LNCAP (cell line): ENCODE data around the gene NAA11.

Experiments used
- TF ChIP-seq, protein P1 (sequence below): fragments of 450-650 bp; IDR thresholded peaks from 2 replicates; pipeline ENCODE4 v1.5.1; 2017; ENCODE audit warnings: mild to moderate bottlenecking

NAA11 gene

DNA sequence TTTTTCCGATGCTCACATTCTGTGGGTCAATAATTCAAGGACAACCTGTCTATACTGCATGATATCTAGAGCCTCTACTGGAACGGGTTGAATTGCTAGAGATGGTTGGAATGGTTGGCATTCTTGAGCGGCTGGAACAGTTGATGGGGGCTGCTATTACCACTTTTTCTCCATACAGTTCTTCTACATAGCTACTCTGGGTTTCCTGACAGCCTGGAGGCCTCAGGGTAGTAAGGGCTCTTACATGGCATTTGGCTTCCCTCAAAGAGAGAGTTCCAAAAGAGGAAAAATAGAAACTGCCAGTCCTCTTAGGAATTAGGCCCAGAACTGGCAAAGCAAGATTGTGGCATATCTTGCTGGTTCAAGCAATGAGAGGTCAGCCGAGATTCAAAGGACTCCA, 53.1 kb downstream of the NAA11 start:
- TF ChIP-seq, protein P1, sequence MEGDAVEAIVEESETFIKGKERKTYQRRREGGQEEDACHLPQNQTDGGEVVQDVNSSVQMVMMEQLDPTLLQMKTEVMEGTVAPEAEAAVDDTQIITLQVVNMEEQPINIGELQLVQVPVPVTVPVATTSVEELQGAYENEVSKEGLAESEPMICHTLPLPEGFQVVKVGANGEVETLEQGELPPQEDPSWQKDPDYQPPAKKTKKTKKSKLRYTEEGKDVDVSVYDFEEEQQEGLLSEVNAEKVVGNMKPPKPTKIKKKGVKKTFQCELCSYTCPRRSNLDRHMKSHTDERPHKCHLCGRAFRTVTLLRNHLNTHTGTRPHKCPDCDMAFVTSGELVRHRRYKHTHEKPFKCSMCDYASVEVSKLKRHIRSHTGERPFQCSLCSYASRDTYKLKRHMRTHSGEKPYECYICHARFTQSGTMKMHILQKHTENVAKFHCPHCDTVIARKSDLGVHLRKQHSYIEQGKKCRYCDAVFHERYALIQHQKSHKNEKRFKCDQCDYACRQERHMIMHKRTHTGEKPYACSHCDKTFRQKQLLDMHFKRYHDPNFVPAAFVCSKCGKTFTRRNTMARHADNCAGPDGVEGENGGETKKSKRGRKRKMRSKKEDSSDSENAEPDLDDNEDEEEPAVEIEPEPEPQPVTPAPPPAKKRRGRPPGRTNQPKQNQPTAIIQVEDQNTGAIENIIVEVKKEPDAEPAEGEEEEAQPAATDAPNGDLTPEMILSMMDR = no peak

GRCh38 chr4:79272126-79272525, 53.7 kb downstream of the NAA11 start:
- TF ChIP-seq, protein P1 = no peak

- TF ChIP-seq, protein P1 = no peak
Measured at GRCh38 chr4:79267671-79268070, 58.2 kb downstream of the NAA11 start.
